Neural cell (in vitro differentiated cells): ENCODE data around the gene BRF1. TPM values are rescaled to one million over a fixed set of nuclear protein-coding genes. Genes with fewer than 3 reads are reported as not detected.

ENCODE experiments used
- H2AFZ ChIP-seq: fragments of 200-600, 300-800 bp; sonication (generic), shearing (Covaris generic); 2 replicates; pipeline ENCODE4 v1.6.0; 2014; ENCODE audit warnings: low read depth, mild to moderate bottlenecking, antibody characterized with exemption, low read length, moderate library complexity
- H3F3A ChIP-seq: fragments of 200-600 bp; shearing (Covaris generic); 2 replicates; pipeline ENCODE4 v1.6.1; 2016; ENCODE audit warnings: mild to moderate bottlenecking, moderate library complexity, mixed read lengths, antibody characterized with exemption, low read length; ENCODE audit not compliant: insufficient read depth, poor library complexity, severe bottlenecking
- H3K27ac ChIP-seq: fragments of 200-600, 300-800 bp; sonication (generic), shearing (Covaris generic); 2 replicates; pipeline ENCODE4 v1.5.1; 2014; ENCODE audit warnings: mild to moderate bottlenecking, low read length, moderate library complexity
- H3K27me3 ChIP-seq: fragments of 300-800, 200-600 bp; sonication (generic), shearing (Covaris generic); 2 replicates; pipeline ENCODE4 v1.6.0; 2014; ENCODE audit warnings: mild to moderate bottlenecking, low read depth, low read length, moderate library complexity; ENCODE audit not compliant: insufficient read depth
- H3K36me3 ChIP-seq: fragments of 300-800, 200-600 bp; sonication (generic), shearing (Covaris generic); 2 replicates; pipeline ENCODE4 v1.5.1; 2014; ENCODE audit warnings: mild to moderate bottlenecking, antibody characterized with exemption, low read length, moderate library complexity; ENCODE audit not compliant: insufficient read depth
- H3K4me2 ChIP-seq: fragments of 300-800, 200-600 bp; sonication (generic), shearing (Covaris generic); 2 replicates; pipeline ENCODE4 v1.6.0; 2014; ENCODE audit warnings: mild to moderate bottlenecking, low read length
- H3K4me3 ChIP-seq: fragments of 300-800, 200-600 bp; sonication (generic), shearing (Covaris generic); 2 replicates; pipeline ENCODE4 v1.5.1; 2014; ENCODE audit warnings: mild to moderate bottlenecking, low read length, moderate library complexity
- H3K79me2 ChIP-seq: fragments of 200-600 bp; shearing (Covaris generic); replicated peaks from 2 replicates; pipeline ENCODE4 v1.6.0; 2014; ENCODE audit warnings: mild to moderate bottlenecking, low read length, moderate library complexity; ENCODE audit not compliant: insufficient read depth
- H3K9ac ChIP-seq: fragments of 300-800, 200-600 bp; sonication (generic), shearing (Covaris generic); 2 replicates; pipeline ENCODE4 v1.6.1; 2016; ENCODE audit warnings: mild to moderate bottlenecking, low read length, mixed read lengths
- H3K9me2 ChIP-seq: fragments of 200-600 bp; shearing (Covaris generic); 2 replicates; pipeline ENCODE4 v1.6.1; 2016; ENCODE audit warnings: mild to moderate bottlenecking, low read length, mixed read lengths; ENCODE audit not compliant: insufficient read depth
- H3K9me3 ChIP-seq: fragments of 200-600, 300-800 bp; sonication (generic), shearing (Covaris generic); 2 replicates; pipeline ENCODE4 v1.6.1; 2016; ENCODE audit warnings: mild to moderate bottlenecking, mixed run types, low read length, moderate library complexity, mixed read lengths
- H4K20me1 ChIP-seq: fragments of 200-600 bp; shearing (Covaris generic); 2 replicates; pipeline ENCODE4 v1.6.1; 2016; ENCODE audit warnings: mild to moderate bottlenecking, mixed run types; ENCODE audit not compliant: insufficient read depth
- EP300 ChIP-seq: fragments of 450-650 bp; conservative IDR thresholded peaks from 2 replicates; pipeline ENCODE4 v1.6.1; 2014; ENCODE audit warnings: antibody characterized with exemption, mild to moderate bottlenecking, moderate library complexity; ENCODE audit not compliant: poor library complexity, severe bottlenecking
- EZH2 ChIP-seq: fragments of 200-600, 300-800 bp; shearing (Covaris generic), sonication (generic); IDR thresholded peaks from 2 replicates; pipeline ENCODE4 v1.6.1; 2014; ENCODE audit warnings: antibody characterized with exemption, low read length, borderline replicate concordance, mild to moderate bottlenecking; ENCODE audit not compliant: insufficient read depth, poor library complexity, severe bottlenecking
- MXI1 ChIP-seq: fragments of 450-650 bp; conservative IDR thresholded peaks from 2 replicates; pipeline ENCODE4 v1.6.1; 2014; ENCODE audit warnings: antibody characterized with exemption, mild to moderate bottlenecking; ENCODE audit not compliant: poor library complexity, severe bottlenecking
- POLR2AphosphoS5 ChIP-seq: IDR thresholded peaks from 2 replicates; pipeline ENCODE4 v1.6.1; 2012
- RAD21 ChIP-seq: fragments of 450-650 bp; conservative IDR thresholded peaks from 2 replicates; pipeline ENCODE4 v1.6.1; 2014; ENCODE audit warnings: antibody characterized with exemption, mild to moderate bottlenecking, moderate library complexity
- SMC3 ChIP-seq: fragments of 450-650 bp; conservative IDR thresholded peaks from 2 replicates; pipeline ENCODE4 v1.6.1; 2014; ENCODE audit warnings: antibody characterized with exemption, mild to moderate bottlenecking, moderate library complexity; ENCODE audit not compliant: poor library complexity
- TAF1 ChIP-seq: IDR thresholded peaks from 2 replicates; pipeline ENCODE4 v1.6.1; 2012; ENCODE audit warnings: low read depth
- polyA plus RNA-seq: library from polyadenylated mRNA; depleted of rRNA; stranded (reverse); fragments of >200 nt; gene quantifications from 2 replicates; pipeline ENCODE4 v1.2.3, GENCODE V29; 2014
- TF ChIP-seq, protein P1 (sequence below): fragments of 450-650 bp; IDR thresholded peaks from 2 replicates; pipeline ENCODE4 v1.5.1; 2014; ENCODE audit warnings: antibody characterized with exemption, mild to moderate bottlenecking, moderate library complexity; ENCODE audit not compliant: poor library complexity, severe bottlenecking
- TF ChIP-seq, protein P2 (sequence below): IDR thresholded peaks from 2 replicates; pipeline ENCODE4 v1.6.1; 2012; ENCODE audit warnings: borderline replicate concordance

The BRF1 gene
- polyA plus RNA-seq, 1 donor from 2014 or later, result 69.4 TPM

DNA sequence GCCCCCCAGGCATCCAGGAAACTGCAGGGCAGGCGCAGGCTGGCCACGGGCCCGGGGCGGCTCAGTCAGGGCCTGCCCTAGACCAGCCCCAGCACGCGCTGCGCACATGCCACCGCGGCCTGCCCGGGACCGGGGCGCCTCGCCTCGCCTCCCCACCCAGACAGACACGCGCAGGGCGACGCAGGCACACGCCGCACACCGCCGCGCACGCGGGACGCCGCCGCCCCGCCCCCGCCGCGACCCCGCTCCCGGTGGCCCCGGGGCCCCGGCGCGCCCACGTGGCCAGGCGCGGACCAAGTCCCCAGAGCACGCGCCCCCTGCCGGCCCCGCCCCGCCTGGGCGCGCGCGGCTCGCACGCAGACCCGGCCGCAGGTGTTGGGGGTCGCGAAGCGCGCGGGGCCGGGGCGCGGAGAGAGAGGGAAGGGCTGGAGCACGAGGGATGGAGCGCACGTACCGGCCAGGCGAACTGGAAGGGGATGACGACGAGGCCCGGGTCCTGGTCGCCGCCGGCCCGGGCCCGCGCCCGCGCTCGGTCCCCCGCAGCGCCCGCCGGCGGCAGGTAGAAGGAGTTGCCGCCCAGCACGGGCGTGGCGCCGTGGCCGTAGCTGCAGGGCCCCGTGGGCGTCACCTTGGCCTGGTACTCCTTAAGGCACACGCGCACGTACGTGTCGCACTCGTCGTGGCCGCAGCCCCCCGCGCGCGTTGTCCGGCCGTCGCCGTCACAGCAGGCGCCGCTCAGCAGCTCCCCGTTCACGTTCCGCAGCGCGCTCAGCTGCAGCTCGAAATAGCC lies 133.3 kb downstream of the BRF1 start:
- TF ChIP-seq SMC3 (peak; percentile 46), MXI1 (peak; percentile 59), POLR2AphosphoS5 (no peak), EP300 (no peak), EZH2 (no peak), RAD21 (peak; percentile 28), TAF1 (no peak)
- TF ChIP-seq, protein P1, sequence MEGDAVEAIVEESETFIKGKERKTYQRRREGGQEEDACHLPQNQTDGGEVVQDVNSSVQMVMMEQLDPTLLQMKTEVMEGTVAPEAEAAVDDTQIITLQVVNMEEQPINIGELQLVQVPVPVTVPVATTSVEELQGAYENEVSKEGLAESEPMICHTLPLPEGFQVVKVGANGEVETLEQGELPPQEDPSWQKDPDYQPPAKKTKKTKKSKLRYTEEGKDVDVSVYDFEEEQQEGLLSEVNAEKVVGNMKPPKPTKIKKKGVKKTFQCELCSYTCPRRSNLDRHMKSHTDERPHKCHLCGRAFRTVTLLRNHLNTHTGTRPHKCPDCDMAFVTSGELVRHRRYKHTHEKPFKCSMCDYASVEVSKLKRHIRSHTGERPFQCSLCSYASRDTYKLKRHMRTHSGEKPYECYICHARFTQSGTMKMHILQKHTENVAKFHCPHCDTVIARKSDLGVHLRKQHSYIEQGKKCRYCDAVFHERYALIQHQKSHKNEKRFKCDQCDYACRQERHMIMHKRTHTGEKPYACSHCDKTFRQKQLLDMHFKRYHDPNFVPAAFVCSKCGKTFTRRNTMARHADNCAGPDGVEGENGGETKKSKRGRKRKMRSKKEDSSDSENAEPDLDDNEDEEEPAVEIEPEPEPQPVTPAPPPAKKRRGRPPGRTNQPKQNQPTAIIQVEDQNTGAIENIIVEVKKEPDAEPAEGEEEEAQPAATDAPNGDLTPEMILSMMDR, result peak; percentile 69
- TF ChIP-seq, protein P2, sequence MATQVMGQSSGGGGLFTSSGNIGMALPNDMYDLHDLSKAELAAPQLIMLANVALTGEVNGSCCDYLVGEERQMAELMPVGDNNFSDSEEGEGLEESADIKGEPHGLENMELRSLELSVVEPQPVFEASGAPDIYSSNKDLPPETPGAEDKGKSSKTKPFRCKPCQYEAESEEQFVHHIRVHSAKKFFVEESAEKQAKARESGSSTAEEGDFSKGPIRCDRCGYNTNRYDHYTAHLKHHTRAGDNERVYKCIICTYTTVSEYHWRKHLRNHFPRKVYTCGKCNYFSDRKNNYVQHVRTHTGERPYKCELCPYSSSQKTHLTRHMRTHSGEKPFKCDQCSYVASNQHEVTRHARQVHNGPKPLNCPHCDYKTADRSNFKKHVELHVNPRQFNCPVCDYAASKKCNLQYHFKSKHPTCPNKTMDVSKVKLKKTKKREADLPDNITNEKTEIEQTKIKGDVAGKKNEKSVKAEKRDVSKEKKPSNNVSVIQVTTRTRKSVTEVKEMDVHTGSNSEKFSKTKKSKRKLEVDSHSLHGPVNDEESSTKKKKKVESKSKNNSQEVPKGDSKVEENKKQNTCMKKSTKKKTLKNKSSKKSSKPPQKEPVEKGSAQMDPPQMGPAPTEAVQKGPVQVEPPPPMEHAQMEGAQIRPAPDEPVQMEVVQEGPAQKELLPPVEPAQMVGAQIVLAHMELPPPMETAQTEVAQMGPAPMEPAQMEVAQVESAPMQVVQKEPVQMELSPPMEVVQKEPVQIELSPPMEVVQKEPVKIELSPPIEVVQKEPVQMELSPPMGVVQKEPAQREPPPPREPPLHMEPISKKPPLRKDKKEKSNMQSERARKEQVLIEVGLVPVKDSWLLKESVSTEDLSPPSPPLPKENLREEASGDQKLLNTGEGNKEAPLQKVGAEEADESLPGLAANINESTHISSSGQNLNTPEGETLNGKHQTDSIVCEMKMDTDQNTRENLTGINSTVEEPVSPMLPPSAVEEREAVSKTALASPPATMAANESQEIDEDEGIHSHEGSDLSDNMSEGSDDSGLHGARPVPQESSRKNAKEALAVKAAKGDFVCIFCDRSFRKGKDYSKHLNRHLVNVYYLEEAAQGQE, result no peak
- Histone ChIP-seq H3K4me2 (no peak overlapping the region), H2AFZ (no peak overlapping the region), H3F3A (no peaks in the 10 kb centered on the region), H3K79me2 (no peaks in the 10 kb centered on the region), H3K27ac (no peak overlapping the region), H3K9me3 (no peaks in the 10 kb centered on the region), H3K27me3 (peaks cover 5% of the 10 kb centered on the region), H4K20me1 (no peaks in the 10 kb centered on the region), H3K4me3 (peak overlapping the region; percentile 78), H3K9me2 (no peaks in the 10 kb centered on the region), H3K36me3 (no peaks in the 10 kb centered on the region), H3K9ac (peak overlapping the region; percentile 66)

DNA sequence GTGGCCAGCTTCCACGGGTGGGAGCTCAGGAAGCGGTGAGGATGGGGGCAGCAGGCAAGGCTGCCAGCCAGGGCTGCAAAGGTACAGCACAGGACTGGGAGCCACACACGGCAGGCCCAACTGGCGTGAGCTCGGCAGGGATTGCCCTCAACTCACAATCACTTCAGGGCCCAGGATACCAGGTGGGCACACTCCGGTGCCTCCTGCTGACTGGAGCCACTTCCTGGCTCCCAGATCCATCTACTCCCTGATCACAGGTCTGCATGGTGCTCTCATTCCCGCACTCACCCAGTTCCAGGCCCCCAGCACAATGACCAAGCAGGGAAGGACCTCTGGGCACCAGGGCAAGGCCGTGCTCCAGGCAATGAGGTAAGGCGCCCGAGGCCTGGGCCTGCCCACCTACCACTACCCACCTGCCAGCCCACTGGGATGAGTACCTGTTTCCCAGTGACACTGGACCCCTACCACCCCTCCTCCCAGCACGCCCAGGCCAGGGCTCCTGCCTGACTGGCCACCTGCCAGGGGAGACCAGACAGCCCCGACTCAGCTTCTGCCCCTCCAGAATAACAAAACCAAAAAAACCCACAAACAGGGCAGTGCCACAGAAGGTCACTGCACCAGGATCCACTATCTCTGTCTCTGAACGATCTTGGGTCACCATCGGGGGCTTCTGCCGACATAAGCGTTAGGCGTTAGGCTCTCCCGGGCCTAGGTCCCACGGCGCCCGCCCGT lies 134.1 kb downstream of the BRF1 start:
- no peaks in the 10 kb centered on the region for H3K79me2 ChIP-seq
- peaks cover 5% of the 10 kb centered on the region for H3K27me3 ChIP-seq
- TF ChIP-seq POLR2AphosphoS5 (no peak), SMC3 (no peak), MXI1 (no peak), TAF1 (no peak), EP300 (no peak), EZH2 (no peak), RAD21 (no peak)
- TF ChIP-seq, protein P2, result no peak
- TF ChIP-seq, protein P1, result no peak
- no peak overlapping the region for H3K9ac ChIP-seq
- no peak overlapping the region for H3K4me2 ChIP-seq
- no peak overlapping the region for H3K27ac ChIP-seq
- H3F3A ChIP-seq, result no peaks in the 10 kb centered on the region
- no peaks in the 10 kb centered on the region for H3K36me3 ChIP-seq
- peak overlapping the region; percentile 53 for H3K4me3 ChIP-seq
- H3K9me2 ChIP-seq, result no peaks in the 10 kb centered on the region
- H2AFZ ChIP-seq, result no peak overlapping the region
- H3K9me3 ChIP-seq, result no peaks in the 10 kb centered on the region
- no peaks in the 10 kb centered on the region for H4K20me1 ChIP-seq
